Keratinocyte (primary cell): ENCODE measurements around the gene SLC43A3. TPM values are rescaled to one million over a fixed set of nuclear protein-coding genes. Genes with fewer than 3 reads are reported as not detected.

ENCODE experiments used
- DNase-seq: peaks from one replicate; pipeline ENCODE4 v3.0.0-alpha.2; 2011; ENCODE audit warnings: low read depth, missing footprints, low spot score
- FAIRE-seq: peaks from 2 replicates; lab custom pipeline; 2011; peaks lifted over from hg19 to GRCh38; lab: Jason Lieb, UNC
- H2AFZ ChIP-seq: 2 replicates; pipeline ENCODE4 v1.6.0; 2012; ENCODE audit warnings: low read length, control low read depth, inconsistent platforms; ENCODE audit not compliant: control insufficient read depth
- H3K27ac ChIP-seq: 2 replicates; pipeline ENCODE4 v1.5.1; 2011; ENCODE audit warnings: low read length; ENCODE audit not compliant: control insufficient read depth, insufficient read depth
- H3K27me3 ChIP-seq: 3 replicates; pipeline ENCODE4 v1.6.0; 2011; ENCODE audit warnings: low read length; ENCODE audit not compliant: control insufficient read depth, insufficient read depth; ENCODE audit errors: extremely low read depth
- H3K36me3 ChIP-seq, 2 experiments: 2 replicates in 1 of 2; 3 replicates in 1 of 2; pipeline ENCODE4 v1.5.1; 2011; ENCODE audit warnings: low read length in 2 of 2, mild to moderate bottlenecking in 1 of 2; ENCODE audit not compliant: control insufficient read depth in 2 of 2, insufficient read depth in 2 of 2; ENCODE audit errors: extremely low read depth in 1 of 2
- H3K4me1 ChIP-seq: 3 replicates; pipeline ENCODE4 v1.5.1; 2011; ENCODE audit warnings: low read length; ENCODE audit not compliant: control insufficient read depth, insufficient read depth; ENCODE audit errors: extremely low read depth
- H3K4me2 ChIP-seq: 3 replicates; pipeline ENCODE4 v1.6.0; 2011; ENCODE audit warnings: low read depth, low read length; ENCODE audit not compliant: control insufficient read depth, insufficient read depth; ENCODE audit errors: extremely low read depth
- H3K4me3 ChIP-seq, 3 experiments: fragments of 200-600 bp in 1 of 3; sonication (generic) in 1 of 3; 2 replicates in 2 of 3; 3 replicates in 1 of 3; pipeline ENCODE4 v1.5.1; 2011 to 2016; ENCODE audit warnings: low read length in 3 of 3, mild to moderate bottlenecking in 3 of 3, control low read depth in 2 of 3, inconsistent platforms in 1 of 3, low read depth in 1 of 3, mixed read lengths in 1 of 3, mixed run types in 1 of 3, moderate library complexity in 1 of 3; ENCODE audit not compliant: control insufficient read depth in 2 of 3, insufficient read depth in 2 of 3; ENCODE audit errors: extremely low read depth in 1 of 3
- H3K79me2 ChIP-seq: 2 replicates; pipeline ENCODE4 v1.6.0; 2012; ENCODE audit warnings: low read length; ENCODE audit not compliant: control insufficient read depth, insufficient read depth
- H3K9ac ChIP-seq: 3 replicates; pipeline ENCODE4 v1.6.0; 2011; ENCODE audit warnings: low read length; ENCODE audit not compliant: control insufficient read depth, insufficient read depth; ENCODE audit errors: extremely low read depth
- H3K9me1 ChIP-seq: 3 replicates; pipeline ENCODE4 v1.6.0; 2011; ENCODE audit warnings: low read length; ENCODE audit not compliant: control insufficient read depth, insufficient read depth; ENCODE audit errors: extremely low read depth
- H3K9me3 ChIP-seq: 2 replicates; pipeline ENCODE4 v1.5.1; 2012; ENCODE audit warnings: low read depth, low read length; ENCODE audit not compliant: control insufficient read depth
- H4K20me1 ChIP-seq: 3 replicates; pipeline ENCODE4 v1.6.0; 2011; ENCODE audit warnings: low read length; ENCODE audit not compliant: control insufficient read depth, insufficient read depth; ENCODE audit errors: extremely low read depth
- CTCF ChIP-seq, 3 experiments: IDR thresholded peaks in 1 of 3; conservative IDR thresholded peaks in 1 of 3; optimal IDR thresholded peaks in 1 of 3; 2 replicates in 2 of 3; 3 replicates in 1 of 3; pipeline versions ENCODE3 to v1.5.1; 2011; ENCODE audit warnings: low read length in 3 of 3, mild to moderate bottlenecking in 3 of 3, moderate library complexity in 2 of 3, control low read depth in 1 of 3, inconsistent platforms in 1 of 3; ENCODE audit not compliant: insufficient read depth in 2 of 3; ENCODE audit errors: extremely low read depth in 1 of 3
- EZH2 ChIP-seq: IDR thresholded peaks from one replicate; pipeline ENCODE4 v1.6.1; 2012; ENCODE audit warnings: inconsistent platforms, mild to moderate bottlenecking, low read length, moderate library complexity
- dilution Hi-C: fragments of 300-500 bp; cut with MboI; formaldehyde crosslinking; loops from one replicate; pipeline ENCODE4 v1.7.0; 2020; ENCODE audit warnings: low sequenced_read_pairs; ENCODE audit not compliant: extremely low pct_ligation_motif_present
- polyA plus RNA-seq, 5 experiments: library from polyadenylated mRNA; depleted of rRNA in 3 of 5; stranded (reverse) in 3 of 5; stranded (forward) in 1 of 5; unstranded in 1 of 5; fragments of >200 nt; gene quantifications; 1 replicate in 1 of 5; 2 replicates in 3 of 5; 3 replicates in 1 of 5; pipeline versions ENCODE4 v1.2.1 to v1.2.3, GENCODE V29; 2011 to 2012; ENCODE audit warnings: missing spikeins in 2 of 5, low read depth in 1 of 5, low replicate concordance in 1 of 5

The SLC43A3 gene
- polyA plus RNA-seq, 1 donor (not counting 4 experiments of a cell fraction or from before 2014, with no cell fraction given) = 48.1 TPM

GRCh38 chr11:57474803-57475115, 47.8 kb upstream of the SLC43A3 start:
- Histone ChIP-seq H3K9me1 (no peaks in the 10 kb centered on the region), H3K27ac (no peak overlapping the region), H3K4me3 (no peak overlapping the region), H3K27me3 (peaks cover 25% of the 10 kb centered on the region), H3K36me3 (no peaks in the 10 kb centered on the region), H2AFZ (no peak overlapping the region), H3K9ac (no peak overlapping the region), H3K9me3 (no peaks in the 10 kb centered on the region), H3K4me2 (no peak overlapping the region), H3K4me1 (peaks cover 8% of the 10 kb centered on the region), H3K79me2 (no peaks in the 10 kb centered on the region), H4K20me1 (no peaks in the 10 kb centered on the region)
- DNase-seq (no peak), FAIRE-seq (no peak)
- TF ChIP-seq CTCF (optimal IDR thresholded peaks at IDR 0.05 in 1 of 3, IDR thresholded peaks at IDR 0.05 in 1 of 3, conservative IDR thresholded peaks at IDR 0.05 in 1 of 3; ENCODE audit: extremely low read depth in 1 of 3, insufficient read depth in 2 of 3, low read length in 3 of 3) = no peak
- no peak for TF ChIP-seq EZH2
- dilution Hi-C loops = no loop called here

DNA sequence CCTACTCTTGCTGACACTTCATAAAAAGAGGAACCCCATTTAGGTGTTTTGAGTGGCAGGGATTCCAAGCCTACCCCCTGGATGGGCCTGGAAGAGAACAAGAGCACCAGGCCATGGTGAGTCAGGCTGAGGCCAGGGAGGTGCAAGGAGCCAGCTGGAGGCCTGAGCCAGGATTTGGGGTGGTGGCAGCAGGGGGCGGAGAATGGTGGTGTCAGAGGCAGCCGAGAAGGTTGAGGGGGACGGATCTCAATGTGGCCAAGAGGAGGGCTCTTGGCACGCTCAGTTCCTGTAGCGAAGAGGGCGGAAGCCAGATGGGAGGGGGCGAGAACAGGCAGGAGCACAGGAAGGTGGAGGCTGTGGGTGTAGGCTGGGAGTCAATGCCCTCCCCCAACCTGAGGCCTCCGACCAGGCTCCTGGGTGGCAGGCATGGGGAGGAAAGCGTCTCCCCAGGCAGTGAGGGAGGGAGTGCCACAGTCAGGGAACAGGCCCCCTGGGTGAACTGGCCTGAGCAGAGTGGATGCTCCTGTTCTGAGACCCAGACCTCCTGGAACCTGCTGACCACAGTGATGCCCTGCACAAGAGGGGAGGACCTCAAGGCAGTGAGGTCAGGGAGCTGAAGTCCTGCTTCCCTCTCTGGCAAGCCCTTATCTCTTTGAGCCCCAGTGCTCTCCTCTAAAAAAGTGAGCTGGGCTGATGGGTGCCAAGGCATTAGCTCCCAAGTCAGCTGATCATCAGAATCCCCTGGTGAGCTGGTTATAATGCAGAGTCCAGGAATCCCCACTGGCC, 47.3 kb upstream of the SLC43A3 start:
- Histone ChIP-seq H3K9me1 (no peaks in the 10 kb centered on the region), H3K4me3 (no peak overlapping the region), H3K27ac (no peak overlapping the region), H3K27me3 (peaks cover 25% of the 10 kb centered on the region), H3K9ac (no peak overlapping the region), H3K79me2 (no peaks in the 10 kb centered on the region), H3K4me2 (no peak overlapping the region), H3K4me1 (peaks cover 8% of the 10 kb centered on the region), H3K36me3 (no peaks in the 10 kb centered on the region), H3K9me3 (no peaks in the 10 kb centered on the region), H4K20me1 (no peaks in the 10 kb centered on the region), H2AFZ (no peak overlapping the region)
- DNase-seq = no peak
- TF ChIP-seq EZH2 (no peak), CTCF (optimal IDR thresholded peaks at IDR 0.05 in 1 of 3, IDR thresholded peaks at IDR 0.05 in 1 of 3, conservative IDR thresholded peaks at IDR 0.05 in 1 of 3; ENCODE audit: extremely low read depth in 1 of 3, insufficient read depth in 2 of 3, low read length in 3 of 3) (no peak)
- dilution Hi-C loops = no loop called here
- no peak for FAIRE-seq
